GM12878 (cell line): Measurements from ENCODE around the gene CKS1B. TPM values are rescaled to one million over a fixed set of nuclear protein-coding genes. Genes with fewer than 3 reads are reported as not detected.

Experiments used
- ATAC-seq: fragments of 200-7000 bp; cut with Tn5 transposase; 3 replicates; pipeline ENCODE4 v1.9.1; 2020; ENCODE audit warnings: mild to moderate bottlenecking, moderate library complexity
- BruUV-seq: library from RNA; stranded (reverse); fragments of 400-500 nt; replicated peaks from 2 replicates; lab custom pipeline; 2021; lab: Mats Ljungman, UMichigan
- CTCF ChIA-PET: fragments of 300-600 bp; sonication (Branson Sonifier 250); formaldehyde crosslinking; extraction: SDS; loops from one replicate; lab custom pipeline; 2021; ENCODE audit warnings: inconsistent platforms; lab: Yijun Ruan, JAX
- POLR2A ChIA-PET: fragments of 350-600 bp; formaldehyde crosslinking; extraction: SDS; loops from one replicate; lab custom pipeline; 2021; ENCODE audit warnings: inconsistent platforms; lab: Charles Lee
- RAD21 ChIA-PET: fragments of 300-600 bp; sonication (Branson Sonifier 250); formaldehyde crosslinking; loops from one replicate; lab custom pipeline; 2023; ENCODE audit warnings: antibody characterized with exemption; ENCODE audit not compliant: unreplicated experiment; lab: Charles Lee
- SMC1A ChIA-PET: fragments of 300-600 bp; sonication (Branson Sonifier 250); formaldehyde crosslinking; loops from one replicate; lab custom pipeline; 2023; ENCODE audit not compliant: unreplicated experiment, uncharacterized antibody; lab: Charles Lee
- DNase-seq: peaks from one replicate; pipeline ENCODE4 v3.0.0-alpha.2; 2011; ENCODE audit warnings: low read depth, low spot score
- FAIRE-seq: peaks from 3 replicates; lab custom pipeline; 2011; peaks lifted over from hg19 to GRCh38; lab: Jason Lieb, UNC
- H2AFZ ChIP-seq: 2 replicates; pipeline ENCODE4 v1.6.0; 2011; ENCODE audit warnings: low read depth, low read length, control low read depth; ENCODE audit not compliant: control insufficient read depth
- H3K27ac ChIP-seq: 2 replicates; pipeline ENCODE4 v1.5.1; 2011; ENCODE audit warnings: control low read depth; ENCODE audit not compliant: control insufficient read depth, insufficient read depth
- H3K27me3 ChIP-seq, 2 experiments: replicated peaks in 1 of 2; 2 replicates each; pipeline versions ENCODE4 v1.6.0 to v1.6.1; 2011; ENCODE audit warnings: low read length in 1 of 2; ENCODE audit not compliant: control insufficient read depth in 2 of 2, insufficient read depth in 2 of 2
- H3K36me3 ChIP-seq, 2 experiments: 2 replicates each; pipeline ENCODE4 v1.5.1; 2011; ENCODE audit warnings: low read length in 1 of 2; ENCODE audit not compliant: control insufficient read depth in 2 of 2, insufficient read depth in 2 of 2
- H3K4me1 ChIP-seq: 2 replicates; pipeline ENCODE4 v1.6.1; 2011; ENCODE audit warnings: mild to moderate bottlenecking, low read length, moderate library complexity, mixed read lengths; ENCODE audit not compliant: control insufficient read depth, insufficient read depth
- H3K4me2 ChIP-seq: 2 replicates; pipeline ENCODE4 v1.6.0; 2011; ENCODE audit warnings: control low read depth; ENCODE audit not compliant: control insufficient read depth, insufficient read depth
- H3K4me3 ChIP-seq: fragments of 200-600 bp; sonication (generic); 2 replicates; pipeline ENCODE4 v1.5.1; 2016
- H3K79me2 ChIP-seq: 2 replicates; pipeline ENCODE4 v1.6.0; 2011; ENCODE audit warnings: low read length; ENCODE audit not compliant: control insufficient read depth, insufficient read depth
- H3K9ac ChIP-seq: 2 replicates; pipeline ENCODE4 v1.8.0; 2011; ENCODE audit warnings: low read length, control low read depth, mixed read lengths; ENCODE audit not compliant: control insufficient read depth, insufficient read depth
- H3K9me3 ChIP-seq: replicated peaks from 3 replicates; pipeline ENCODE4 v1.5.1; 2011; ENCODE audit warnings: mild to moderate bottlenecking, low read length; ENCODE audit not compliant: control insufficient read depth, insufficient read depth
- H4K20me1 ChIP-seq: 2 replicates; pipeline ENCODE4 v1.6.0; 2011; ENCODE audit not compliant: control insufficient read depth, insufficient read depth
- ATF7 ChIP-seq: fragments of 450-650 bp; IDR thresholded peaks from 2 replicates; pipeline ENCODE4 v1.6.1; 2016; ENCODE audit warnings: low read depth, mild to moderate bottlenecking
- CEBPB ChIP-seq, 2 experiments: fragments of 150-350 bp in 1 of 2; IDR thresholded peaks; 2 replicates each; pipeline ENCODE4 v1.6.1; 2012 to 2014; ENCODE audit warnings: low read depth in 2 of 2, low read length in 2 of 2, borderline replicate concordance in 1 of 2, inconsistent platforms in 1 of 2
- CTCF ChIP-seq, 3 experiments: IDR thresholded peaks in 2 of 3; conservative IDR thresholded peaks in 1 of 3; 2 replicates each; pipeline ENCODE4 v1.5.1; 2011; ENCODE audit warnings: low read depth in 3 of 3, low read length in 3 of 3, mild to moderate bottlenecking in 3 of 3, control low read depth in 2 of 3, moderate library complexity in 2 of 3, inconsistent platforms in 1 of 3, mixed read lengths in 1 of 3; ENCODE audit not compliant: control insufficient read depth in 2 of 3, insufficient read depth in 1 of 3; ENCODE audit errors: extremely low read depth in 1 of 3
- ETV6 ChIP-seq, 2 experiments: fragments of 450-650 bp in 1 of 2; IDR thresholded peaks in 1 of 2; conservative IDR thresholded peaks in 1 of 2; 2 replicates each; pipeline ENCODE4 v1.6.1; 2014; ENCODE audit warnings: antibody characterized with exemption in 1 of 2, borderline replicate concordance in 1 of 2, low read depth in 1 of 2, mild to moderate bottlenecking in 1 of 2, moderate library complexity in 1 of 2
- GATAD2B ChIP-seq: fragments of 450-650 bp; conservative IDR thresholded peaks from 2 replicates; pipeline ENCODE4 v1.6.1; 2017; ENCODE audit warnings: low read depth, mild to moderate bottlenecking, moderate library complexity
- NFXL1 ChIP-seq: fragments of 450-650 bp; IDR thresholded peaks from 2 replicates; pipeline ENCODE4 v1.6.1; 2017; ENCODE audit warnings: antibody characterized with exemption, mild to moderate bottlenecking, borderline replicate concordance
- NFYA ChIP-seq: IDR thresholded peaks from 2 replicates; pipeline ENCODE4 v1.6.1; 2011; ENCODE audit warnings: low read depth, mild to moderate bottlenecking, low read length, improper control_type of control experiment, borderline replicate concordance
- RAD21 ChIP-seq: IDR thresholded peaks from 2 replicates; pipeline ENCODE4 v1.6.1; 2011; ENCODE audit warnings: mild to moderate bottlenecking, low read depth, low read length, moderate library complexity; ENCODE audit not compliant: insufficient read depth
- RELB ChIP-seq: fragments of 450-650 bp; IDR thresholded peaks from 2 replicates; pipeline ENCODE4 v1.6.1; 2017; ENCODE audit warnings: low read depth, mild to moderate bottlenecking, moderate library complexity
- ZBTB33 ChIP-seq: fragments of 450-650 bp; IDR thresholded peaks from 2 replicates; pipeline ENCODE4 v1.6.1; 2017; ENCODE audit warnings: mild to moderate bottlenecking
- ZNF384 ChIP-seq: IDR thresholded peaks from 2 replicates; pipeline ENCODE4 v1.6.1; 2012; ENCODE audit warnings: low read depth, mild to moderate bottlenecking, low read length, improper control_type of control experiment, borderline replicate concordance
- WGBS: methylation state at CpG from one replicate; pipeline ENCODE4 v1.1.6; 2016; ENCODE audit warnings: low lambda C conversion rate; ENCODE audit not compliant: insufficient replicate concordance, insufficient coverage; ENCODE audit errors: missing lambda C conversion rate; 5-methylcytosine and 5-hydroxymethylcytosine counted together
- in situ Hi-C: fragments of 300-500 bp; cut with MboI; formaldehyde crosslinking; loops from 9 replicates; pipeline ENCODE4 v1.14.3; 2018; ENCODE audit warnings: mixed read lengths
- intact Hi-C: fragments of 100-400 bp; cut with micrococcal nuclease; formaldehyde crosslinking; loops from one replicate; pipeline ENCODE4 v1.14.2; 2022; ENCODE audit not compliant: unreplicated experiment
- polyA plus RNA-seq, 11 experiments: library from polyadenylated mRNA; depleted of rRNA in 4 of 11; unstranded in 6 of 11; stranded (reverse) in 5 of 11; fragments of >200 nt; fragmentation: Nextera tagmentation in 4 of 11; fragmentation: Illumina TruSeq in 1 of 11; extraction: Ambion mirVana in 4 of 11; extraction: Trizol in 1 of 11; gene quantifications; 1 replicate in 1 of 11; 2 replicates in 10 of 11; pipeline versions ENCODE4 v1.2.1 to v1.2.3, GENCODE V29; 2011 to 2016; ENCODE audit warnings: inconsistent platforms in 2 of 11, missing spikeins in 2 of 11, low read depth in 1 of 11
- total RNA-seq, 4 experiments: library from RNA; depleted of rRNA in 3 of 4; stranded (reverse); fragments of >200 nt in 3 of 4; fragmentation: Illumina TruSeq in 1 of 4; extraction: Trizol in 1 of 4; gene quantifications; 2 replicates each; pipeline versions ENCODE4 v1.2.1 to v1.2.3, GENCODE V29; 2013 to 2021
- TF ChIP-seq, protein P1 (sequence below): fragments of 450-650 bp; conservative IDR thresholded peaks from 2 replicates; pipeline ENCODE4 v1.6.1; 2017; ENCODE audit warnings: mild to moderate bottlenecking, moderate library complexity

The CKS1B gene
- total and polyA plus RNA-seq, 10 of the 15 experiments (the other 5 are each of a cell fraction or from before 2014, with no cell fraction given): 125 to 608 (median 364) TPM

GRCh38 chr1:154943649-154944400, 30.7 kb upstream of the CKS1B start:
- no peaks in the 10 kb centered on the region; the same call in 2 of the 3 replicates for H3K9me3 ChIP-seq
- H3K4me1 ChIP-seq: peaks cover 63% of the 10 kb centered on the region
- 1% methylated on average over 6 of the region's 6 CpGs for WGBS
- peak overlapping the region; percentile 98 for H3K9ac ChIP-seq
- in situ Hi-C loops: no loop called here
- peak overlapping the region; percentile 77 for H3K4me3 ChIP-seq
- peaks cover 3 to 6% of the 10 kb centered on the region in 2 experiments; a peak in 3 of 4 replicates for H3K36me3 ChIP-seq
- ChIA-PET CTCF (interaction anchor here (0.5 to 2.2 kb wide), 21 partner anchors 18 to 317 kb away, joined by 3 to 16 read pairs (median 4); partner anchors contain the start of genes LENEP and PYGO2), SMC1A (interaction anchor here (0.7 to 2.1 kb wide), 14 partner anchors 15 to 464 kb away, joined by 3 to 8 read pairs (median 4); partner anchors contain the start of gene ADAM15), RAD21 (interaction anchor here (0.6 to 2.6 kb wide), 17 partner anchors 8 to 540 kb away, joined by 3 to 13 read pairs (median 4); partner anchors contain the start of genes PMVK, PYGO2 and SHC1), POLR2A (interaction anchor here (0.6 to 3.4 kb wide), 12 partner anchors 8 to 1824 kb away, joined by 3 to 19 read pairs (median 4); partner anchors contain the start of genes PMVK, PYGO2, UBE2Q1 and ZBTB7B)
- H4K20me1 ChIP-seq: no peaks in the 10 kb centered on the region
- H2AFZ ChIP-seq: no peak overlapping the region
- no TSS peak for BruUV-seq
- peak; percentile 37 for ATAC-seq
- peak overlapping the region; percentile 100 for H3K4me2 ChIP-seq
- no peak for DNase-seq
- no peak for FAIRE-seq
- no peaks in the 10 kb centered on the region for H3K27me3 ChIP-seq
- peak overlapping the region; percentile 100 for H3K27ac ChIP-seq
- H3K79me2 ChIP-seq: peaks cover 37% of the 10 kb centered on the region
- intact Hi-C loops: no loop called here
- TF ChIP-seq, protein P1, sequence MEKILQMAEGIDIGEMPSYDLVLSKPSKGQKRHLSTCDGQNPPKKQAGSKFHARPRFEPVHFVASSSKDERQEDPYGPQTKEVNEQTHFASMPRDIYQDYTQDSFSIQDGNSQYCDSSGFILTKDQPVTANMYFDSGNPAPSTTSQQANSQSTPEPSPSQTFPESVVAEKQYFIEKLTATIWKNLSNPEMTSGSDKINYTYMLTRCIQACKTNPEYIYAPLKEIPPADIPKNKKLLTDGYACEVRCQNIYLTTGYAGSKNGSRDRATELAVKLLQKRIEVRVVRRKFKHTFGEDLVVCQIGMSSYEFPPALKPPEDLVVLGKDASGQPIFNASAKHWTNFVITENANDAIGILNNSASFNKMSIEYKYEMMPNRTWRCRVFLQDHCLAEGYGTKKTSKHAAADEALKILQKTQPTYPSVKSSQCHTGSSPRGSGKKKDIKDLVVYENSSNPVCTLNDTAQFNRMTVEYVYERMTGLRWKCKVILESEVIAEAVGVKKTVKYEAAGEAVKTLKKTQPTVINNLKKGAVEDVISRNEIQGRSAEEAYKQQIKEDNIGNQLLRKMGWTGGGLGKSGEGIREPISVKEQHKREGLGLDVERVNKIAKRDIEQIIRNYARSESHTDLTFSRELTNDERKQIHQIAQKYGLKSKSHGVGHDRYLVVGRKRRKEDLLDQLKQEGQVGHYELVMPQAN: no peak
- peak; percentile 9; the same call in 1 of the 2 replicates for TF ChIP-seq ATF7
- no peak for TF ChIP-seq NFYA
- no peak for TF ChIP-seq CEBPB (IDR thresholded peaks at IDR 0.05; ENCODE audit: borderline replicate concordance in 1 of 2, low read depth in 2 of 2, low read length in 2 of 2)
- no peak for TF ChIP-seq NFXL1
- TF ChIP-seq ZBTB33: no peak
- no peak for TF ChIP-seq ZNF384
- TF ChIP-seq RELB: 0 out of 2 replicates have a peak, but pooled peaks have one; percentile 33
- TF ChIP-seq CTCF (IDR thresholded peaks at IDR 0.05 in 2 of 3, conservative IDR thresholded peaks at IDR 0.05 in 1 of 3; ENCODE audit: control insufficient read depth in 2 of 3, extremely low read depth in 1 of 3, insufficient read depth in 1 of 3, low read depth in 3 of 3, low read length in 3 of 3): peak; percentile 88 to 90 (median 89)
- TF ChIP-seq GATAD2B: peak; percentile 56
- TF ChIP-seq ETV6 (conservative IDR thresholded peaks at IDR 0.05 in 1 of 2, IDR thresholded peaks at IDR 0.05 in 1 of 2; ENCODE audit: borderline replicate concordance in 1 of 2, low read depth in 1 of 2): peak in 1 of 2 experiments; percentile 15; a peak in 1 of 4 replicates
- peak; percentile 71 for TF ChIP-seq RAD21
